ENCODE results near the gene BAMBI.
A peak's percentile ranks its signal among the peaks of the same experiment; 100 is the strongest.

Gene BAMBI

DNA sequence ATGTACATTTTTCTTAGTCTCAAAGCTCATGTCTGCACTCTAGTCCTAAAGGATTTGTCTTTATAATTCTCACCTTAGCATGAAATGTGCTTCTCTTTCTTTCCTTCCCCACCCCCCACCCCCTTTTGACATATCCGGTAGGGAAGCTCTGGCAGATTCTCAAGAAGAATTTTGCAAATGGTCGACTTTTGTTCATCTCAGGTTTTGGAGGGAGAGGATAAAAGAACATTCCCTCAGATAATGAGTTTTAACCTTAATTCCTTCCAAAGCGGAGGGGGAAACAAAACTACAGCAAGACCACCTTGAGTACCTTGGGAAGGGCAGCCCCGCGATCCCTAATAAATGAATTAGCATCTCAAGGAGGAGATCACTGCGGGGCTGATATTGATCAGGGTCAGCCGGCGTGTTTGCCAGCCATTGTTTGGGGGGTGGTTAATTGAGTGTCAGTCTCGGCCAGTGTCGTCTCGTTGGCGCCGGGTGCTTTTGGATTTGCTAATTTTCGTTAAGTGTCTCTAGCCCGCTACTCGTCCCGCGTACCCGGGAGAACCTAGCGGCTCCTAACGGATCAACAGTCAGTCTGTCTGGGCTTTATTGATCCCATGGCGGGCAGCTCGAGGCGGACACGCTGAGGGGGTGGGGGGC is 874 bp upstream of the BAMBI start:
- DNase-seq: no peak

DNA sequence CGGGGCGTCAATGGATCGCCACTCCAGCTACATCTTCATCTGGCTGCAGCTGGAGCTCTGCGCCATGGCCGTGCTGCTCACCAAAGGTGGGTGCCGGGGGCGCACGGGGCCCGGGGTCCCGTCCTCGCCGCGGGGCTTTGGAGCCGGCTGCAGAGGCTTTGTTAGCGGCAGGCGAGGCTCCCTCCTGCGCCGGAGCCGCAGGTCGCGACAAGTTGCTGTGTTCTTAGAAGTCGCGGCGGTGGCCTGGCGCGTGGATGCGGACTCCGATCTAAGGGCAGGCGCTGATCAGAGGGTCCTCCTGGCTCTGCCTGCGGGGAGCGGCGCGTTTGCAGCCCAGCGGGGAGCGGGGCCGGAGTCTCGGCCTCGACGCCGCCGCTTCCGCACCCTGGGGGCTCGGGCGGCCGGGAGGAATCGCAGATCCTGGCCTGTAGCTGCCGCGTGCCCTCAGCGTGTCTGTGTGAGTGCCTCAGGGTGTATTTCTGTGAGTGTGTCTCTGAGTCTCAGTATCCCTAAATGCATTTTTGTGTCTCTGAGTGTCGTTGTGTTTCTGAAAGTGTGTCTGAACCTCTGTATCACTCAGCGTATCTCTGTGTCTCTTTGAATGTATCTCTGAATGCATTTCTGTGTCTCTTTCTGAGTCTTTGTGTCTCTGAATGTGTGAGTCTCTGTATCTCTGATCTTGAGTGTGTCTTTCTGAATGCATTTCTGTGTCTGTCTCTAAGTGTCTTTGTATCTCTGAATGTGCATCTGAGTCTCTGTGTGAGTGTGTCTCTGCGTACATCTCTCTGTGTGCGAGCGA is 766 bp downstream of the BAMBI start:
- DNase-seq: peak; percentile 25

DNA sequence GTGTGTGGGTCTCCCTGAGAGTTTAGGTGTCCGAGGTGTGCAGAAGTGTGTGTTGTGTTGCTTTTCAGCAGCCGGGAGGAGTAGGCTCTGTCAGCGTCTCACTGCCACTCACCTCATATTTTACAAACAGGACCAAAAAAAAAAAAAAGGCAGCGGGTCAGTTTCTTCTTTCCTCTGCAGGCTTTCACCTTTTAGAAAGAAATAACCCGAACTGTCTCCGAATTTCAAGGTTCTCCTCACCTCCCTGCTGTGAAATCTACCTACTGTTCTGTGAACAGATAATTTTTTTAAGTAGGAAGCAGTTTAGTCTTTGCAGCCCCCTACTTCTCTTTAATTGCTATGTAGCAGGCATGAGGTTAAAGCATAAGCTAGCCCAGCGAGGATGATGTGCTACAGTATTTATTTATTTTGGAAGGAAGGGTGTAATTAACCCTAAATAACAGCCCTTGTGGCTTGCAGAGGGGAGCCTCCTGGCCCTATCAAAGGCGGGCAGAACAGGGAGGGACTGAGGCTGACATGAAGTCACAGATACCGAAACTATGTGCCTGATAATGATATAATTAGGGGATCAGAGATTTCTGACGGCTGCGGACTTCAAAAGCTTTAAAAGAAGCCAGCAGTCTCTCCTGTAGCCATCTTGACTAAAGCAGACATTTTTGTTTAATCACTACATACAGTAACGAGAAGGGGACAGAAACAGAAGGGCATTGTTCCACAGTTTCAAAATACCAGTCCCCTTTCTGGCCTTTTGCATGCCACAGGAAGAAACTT is 1.6 kb downstream of the BAMBI start:
- no peak for DNase-seq

DNA sequence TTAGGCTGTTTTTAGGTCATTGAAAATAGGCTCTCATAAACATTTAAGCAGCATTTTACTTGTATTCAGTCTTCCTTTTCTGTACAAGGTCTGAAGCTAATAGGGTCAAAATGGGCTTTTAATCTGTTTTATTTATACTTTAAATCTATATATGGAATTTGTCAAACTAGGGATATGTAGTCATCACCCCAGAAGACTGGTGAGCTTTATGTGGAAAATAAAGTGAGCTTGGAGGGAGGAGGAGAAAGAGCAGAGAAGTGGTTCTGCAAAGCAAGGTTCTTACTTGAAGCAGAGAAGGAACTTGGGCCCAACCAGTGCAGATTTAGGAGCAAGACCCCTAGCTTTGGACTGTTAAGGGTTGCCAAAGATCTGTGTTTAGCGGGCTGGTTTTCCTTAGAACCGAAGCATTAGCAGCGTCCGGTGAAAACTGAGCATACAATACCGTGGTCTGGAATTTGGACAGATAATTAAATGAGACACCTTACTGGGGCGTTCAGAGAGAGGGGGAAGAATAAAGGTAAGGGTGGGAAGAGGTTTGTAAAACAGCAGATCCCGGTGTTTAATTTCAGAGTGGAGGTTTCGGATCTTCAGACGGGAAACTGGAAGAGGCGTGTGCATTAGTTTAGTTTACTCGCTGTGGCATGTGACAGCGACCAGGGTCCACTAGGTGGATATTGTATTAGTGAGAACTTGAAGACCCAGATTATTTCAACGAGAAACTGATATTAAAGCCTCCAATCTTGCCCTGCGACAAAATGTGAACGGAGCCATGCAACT is 2.4 kb downstream of the BAMBI start:
- no peak for DNase-seq

DNA sequence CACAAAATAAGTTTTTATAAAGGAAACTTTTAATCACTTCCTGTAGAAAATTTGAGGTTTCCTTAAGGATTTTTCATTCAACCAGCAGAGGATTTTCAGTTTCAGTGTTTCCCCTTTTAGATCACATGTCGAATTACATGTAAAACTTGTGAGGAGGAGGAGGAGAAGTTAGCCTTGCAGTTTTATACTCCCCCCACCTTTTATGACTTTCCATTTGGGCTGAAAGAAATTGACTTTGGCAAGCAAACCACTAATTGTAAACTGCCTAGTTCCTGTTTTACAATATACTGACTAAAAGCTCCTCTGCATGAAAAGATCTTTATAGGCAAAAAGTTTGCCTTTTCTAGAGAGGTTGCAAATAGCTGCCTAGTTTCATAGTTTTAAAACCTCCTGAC is 3.0 kb downstream of the BAMBI start:
- no peak for DNase-seq

DNA sequence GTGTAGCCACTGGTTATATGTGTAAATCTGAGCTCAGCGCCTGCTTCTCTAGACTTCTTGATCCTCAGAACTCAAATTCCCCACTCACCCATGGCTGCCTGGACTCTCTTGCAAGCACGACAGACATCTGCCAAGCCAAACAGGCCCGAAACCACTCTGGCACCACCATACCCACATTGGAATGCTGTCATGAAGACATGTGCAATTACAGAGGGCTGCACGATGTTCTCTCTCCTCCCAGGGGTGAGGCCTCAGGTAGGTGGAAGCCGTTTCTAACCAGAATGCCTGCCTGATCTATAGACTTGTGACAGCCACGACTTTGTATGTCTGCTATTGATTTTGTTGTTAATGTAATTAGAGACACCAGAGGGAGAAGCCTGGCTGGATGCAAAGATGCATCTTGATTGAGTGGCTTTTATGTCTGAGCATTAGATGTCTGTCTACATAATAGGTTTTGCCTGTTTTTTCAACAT is 4.0 kb downstream of the BAMBI start:
- DNase-seq: no peak

DNA sequence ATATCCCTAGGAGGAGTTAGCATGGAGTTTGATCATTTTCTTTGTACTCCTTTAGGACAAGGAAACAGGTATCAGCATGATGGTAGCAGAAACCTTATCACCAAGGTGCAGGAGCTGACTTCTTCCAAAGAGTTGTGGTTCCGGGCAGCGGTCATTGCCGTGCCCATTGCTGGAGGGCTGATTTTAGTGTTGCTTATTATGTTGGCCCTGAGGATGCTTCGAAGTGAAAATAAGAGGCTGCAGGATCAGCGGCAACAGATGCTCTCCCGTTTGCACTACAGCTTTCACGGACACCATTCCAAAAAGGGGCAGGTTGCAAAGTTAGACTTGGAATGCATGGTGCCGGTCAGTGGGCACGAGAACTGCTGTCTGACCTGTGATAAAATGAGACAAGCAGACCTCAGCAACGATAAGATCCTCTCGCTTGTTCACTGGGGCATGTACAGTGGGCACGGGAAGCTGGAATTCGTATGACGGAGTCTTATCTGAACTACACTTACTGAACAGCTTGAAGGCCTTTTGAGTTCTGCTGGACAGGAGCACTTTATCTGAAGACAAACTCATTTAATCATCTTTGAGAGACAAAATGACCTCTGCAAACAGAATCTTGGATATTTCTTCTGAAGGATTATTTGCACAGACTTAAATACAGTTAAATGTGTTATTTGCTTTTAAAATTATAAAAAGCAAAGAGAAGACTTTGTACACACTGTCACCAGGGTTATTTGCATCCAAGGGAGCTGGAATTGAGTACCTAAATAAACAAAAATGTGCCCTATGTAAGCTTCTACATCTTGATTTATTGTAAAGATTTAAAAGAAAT is 4.8 kb downstream of the BAMBI start:
- no peak for DNase-seq

DNA sequence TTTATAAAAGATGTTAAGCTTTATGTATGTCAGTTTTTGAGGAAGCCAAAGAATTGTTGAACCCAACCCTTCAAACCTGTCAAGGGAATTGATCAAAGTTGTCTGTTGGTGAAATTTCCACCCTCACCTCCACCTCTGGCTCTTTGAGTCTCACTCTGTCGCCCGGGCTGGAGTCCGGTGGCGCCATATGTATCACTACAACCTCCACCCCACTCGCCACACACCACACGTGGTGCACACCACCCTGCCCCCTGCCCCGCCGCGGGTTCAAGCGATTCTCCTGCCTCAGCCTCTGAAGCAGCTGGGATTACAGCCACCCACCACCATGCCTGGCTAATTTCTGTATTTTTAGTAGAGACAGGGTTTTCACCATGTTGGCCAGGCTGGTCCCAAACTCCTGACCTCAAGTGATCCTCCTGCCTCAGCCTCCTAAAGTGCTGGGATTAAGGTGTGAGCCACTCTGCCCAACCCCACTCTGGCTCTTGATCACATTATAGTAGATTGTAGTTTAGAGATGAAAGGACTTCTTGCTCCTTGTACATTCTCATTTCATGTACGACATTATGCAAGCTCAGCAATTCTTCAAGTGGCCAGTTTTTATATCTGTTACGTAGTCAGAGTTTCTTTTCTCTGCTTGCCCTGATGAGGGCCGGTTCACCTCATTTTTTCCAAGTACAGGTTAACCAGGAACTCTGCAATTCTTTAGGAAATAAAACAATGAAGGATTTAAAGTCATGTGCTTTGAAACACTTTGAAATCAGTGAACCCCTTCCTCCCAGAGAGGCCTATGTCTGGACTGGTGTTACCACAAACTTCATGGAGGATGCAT is 7.0 kb downstream of the BAMBI start:
- DNase-seq: no peak

DNA sequence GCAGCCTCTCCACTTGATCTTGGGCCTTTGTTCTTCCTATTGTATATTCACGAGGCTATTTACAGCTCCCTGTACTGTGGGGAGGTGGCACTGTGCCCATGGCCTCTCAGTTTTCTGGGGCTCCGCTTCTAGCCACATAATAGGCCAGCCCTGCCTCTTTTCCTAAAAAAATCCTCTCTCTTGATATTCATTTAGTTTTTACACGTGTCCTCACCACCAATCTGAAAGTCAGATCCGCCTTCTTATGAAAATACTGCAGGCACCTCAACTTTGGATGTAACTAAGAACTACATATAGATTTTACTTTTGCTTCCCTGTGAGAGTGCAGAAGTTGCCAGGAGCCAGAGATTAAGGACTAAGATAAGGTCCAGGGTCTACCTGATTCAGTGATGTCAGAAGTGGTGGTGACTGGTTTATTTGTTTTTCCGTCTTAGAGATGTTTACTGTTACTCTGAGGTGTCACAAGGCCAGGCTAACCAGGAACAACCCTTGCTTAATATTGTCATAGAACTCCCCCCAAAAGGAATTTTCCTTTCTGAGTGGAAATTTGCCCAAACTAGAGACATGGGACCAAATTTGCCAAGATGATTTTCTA is 7.8 kb downstream of the BAMBI start:
- no peak for DNase-seq

DNA sequence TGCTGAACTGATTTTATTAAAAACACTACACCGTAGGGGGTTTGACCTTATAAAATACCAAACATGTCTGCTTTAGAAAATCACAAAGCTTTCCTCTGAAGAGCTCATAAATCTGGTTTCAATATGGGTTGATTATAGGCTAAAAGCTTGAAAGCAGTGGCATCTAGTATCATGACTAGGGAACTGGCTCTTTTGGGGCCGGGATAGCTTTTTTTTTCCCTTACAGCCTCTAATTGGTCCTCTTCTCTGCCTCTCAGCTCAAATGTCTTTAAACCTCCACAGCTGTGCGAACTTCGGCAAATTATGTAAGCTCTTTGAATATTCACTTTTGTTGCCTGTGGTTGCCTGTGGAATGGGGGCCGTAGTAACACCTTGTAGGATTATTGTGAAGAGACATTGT is 8.4 kb downstream of the BAMBI start:
- no peak for DNase-seq

DNA sequence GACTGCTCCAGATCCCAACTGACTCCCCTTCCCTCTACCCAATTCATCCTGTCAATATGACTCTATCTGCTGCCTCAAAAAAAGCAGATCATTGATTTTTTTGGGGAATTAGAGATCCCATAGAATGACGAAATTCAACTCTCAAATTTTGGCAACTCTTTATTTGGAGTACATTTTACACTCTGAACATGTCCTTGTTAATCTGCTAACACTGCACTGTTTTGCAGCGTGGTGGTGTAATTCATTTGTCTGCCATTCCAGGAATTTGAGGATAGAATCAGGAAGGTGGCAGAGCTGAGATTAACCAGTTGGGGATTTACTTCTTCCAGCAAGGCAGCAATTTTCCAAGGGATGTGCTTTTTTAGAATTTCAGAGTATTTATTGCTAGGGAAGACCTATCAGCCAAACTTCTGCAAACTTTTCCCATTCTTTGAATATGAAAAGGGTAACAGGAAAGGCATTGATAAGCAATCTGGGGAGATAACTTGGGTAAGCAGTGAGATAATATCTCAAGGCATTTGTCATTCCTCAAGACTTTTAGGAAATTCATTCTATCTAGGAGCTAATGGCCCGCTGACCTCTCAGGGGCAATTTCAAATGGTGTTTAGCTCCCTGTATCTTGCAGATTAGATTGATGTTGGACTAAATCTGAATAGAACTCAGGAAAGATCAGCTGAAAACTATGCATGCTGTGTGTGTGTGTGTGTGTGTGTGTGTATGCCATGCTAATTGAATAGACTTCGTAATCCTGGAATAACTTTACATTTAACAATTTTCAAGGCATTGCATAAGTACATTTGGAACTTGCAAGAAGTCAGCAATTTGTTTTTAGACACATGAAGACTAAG is 9.7 kb downstream of the BAMBI start:
- DNase-seq: no peak

DNA sequence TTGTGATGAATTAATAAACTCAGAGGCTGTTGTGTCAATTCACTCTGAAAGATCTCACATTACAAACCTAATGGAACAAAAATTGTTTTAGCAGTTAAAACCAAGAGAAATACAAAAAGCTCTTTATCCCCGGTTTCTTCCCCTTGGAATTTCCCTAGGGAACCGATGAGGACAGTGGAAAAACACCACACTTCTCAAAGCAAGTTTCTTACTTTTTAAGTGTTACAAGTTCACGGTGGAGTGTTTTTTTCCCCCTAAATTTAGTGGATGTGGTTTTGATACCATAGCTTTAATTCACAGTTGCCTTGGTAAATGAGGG is 10.3 kb downstream of the BAMBI start:
- no peak for DNase-seq

DNA sequence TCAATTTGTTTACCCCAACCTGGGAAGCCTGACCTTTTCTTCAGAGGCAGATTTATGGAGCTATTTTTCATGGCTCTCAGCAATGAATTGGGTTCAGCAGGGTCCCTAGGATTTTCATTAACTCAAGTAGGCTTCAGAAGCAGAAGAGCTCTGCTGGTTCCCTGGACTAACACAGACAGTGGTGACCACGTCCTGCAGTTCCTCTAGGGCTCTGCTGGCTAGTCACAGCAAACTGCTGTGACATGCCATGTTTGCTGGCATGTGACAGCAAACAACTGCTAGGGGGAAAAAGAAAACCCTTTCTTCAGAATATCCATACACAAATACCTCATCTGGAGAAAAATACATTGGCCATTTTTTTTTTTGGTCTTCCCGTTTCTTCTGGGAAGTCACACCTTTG is 13.2 kb downstream of the BAMBI start:
- DNase-seq: no peak

DNA sequence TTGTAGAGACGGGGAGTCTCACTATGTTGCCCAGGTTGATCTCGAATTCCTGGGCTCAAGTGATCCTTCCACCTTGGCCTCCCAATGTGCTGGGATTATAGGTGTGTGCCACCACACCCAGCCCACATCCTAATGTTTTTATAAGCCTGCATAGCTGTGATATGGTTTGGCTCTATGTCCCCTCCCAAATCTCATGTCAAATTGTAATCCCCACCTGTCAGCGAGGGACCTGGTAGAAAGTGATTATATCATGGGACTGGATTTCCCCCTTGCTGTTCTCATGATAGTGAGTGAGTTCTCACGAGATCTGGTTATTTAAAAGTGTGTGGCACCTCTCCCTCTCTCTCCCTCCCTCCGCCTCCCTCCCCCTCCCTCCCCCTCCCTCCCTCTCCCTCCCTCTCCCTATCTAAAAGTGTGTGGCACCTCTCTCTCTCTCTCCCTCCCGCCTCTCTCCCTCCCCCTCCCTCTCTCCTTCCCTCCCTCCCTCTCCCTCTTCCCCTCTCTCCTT is 13.9 kb downstream of the BAMBI start:
- DNase-seq: no peak

DNA sequence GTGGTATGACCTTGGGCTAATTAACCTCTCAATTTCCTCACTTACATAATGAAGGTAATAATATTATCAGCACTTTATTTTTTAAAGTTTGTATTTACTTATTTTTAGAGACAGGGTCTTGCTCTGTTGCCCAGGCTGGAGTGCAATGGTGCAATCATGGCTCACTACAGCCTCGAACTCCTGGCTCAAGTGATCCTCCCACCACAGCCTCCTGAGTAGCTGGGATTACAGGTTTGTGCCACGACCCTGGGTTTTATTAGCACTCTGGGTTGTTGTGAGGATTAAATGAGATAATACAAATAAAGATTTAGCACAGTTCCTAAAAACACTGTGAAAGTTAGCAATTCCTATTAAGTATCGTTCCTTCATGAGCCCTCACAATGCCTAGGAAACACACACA is 14.7 kb downstream of the BAMBI start:
- no peak for DNase-seq

DNA sequence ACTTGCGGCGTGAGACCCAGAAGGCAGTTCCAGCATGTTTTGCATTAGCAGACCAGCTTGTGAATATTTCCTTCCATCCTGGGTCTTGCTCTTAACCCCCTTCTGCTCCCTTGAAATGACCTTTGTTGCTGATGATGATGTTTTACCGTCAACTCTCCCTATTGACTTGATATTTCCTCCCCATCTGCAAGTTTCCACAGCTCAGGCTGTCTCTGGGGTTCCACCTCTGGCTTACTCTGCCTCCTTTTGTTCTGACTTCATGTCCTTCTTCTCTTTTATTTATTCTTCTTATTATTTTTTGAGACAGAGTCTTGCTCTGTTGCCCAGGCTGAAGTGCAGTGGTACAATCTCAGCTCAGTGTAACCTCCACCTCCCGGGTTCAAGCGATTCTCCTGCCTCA is 17.2 kb downstream of the BAMBI start:
- DNase-seq: no peak

DNA sequence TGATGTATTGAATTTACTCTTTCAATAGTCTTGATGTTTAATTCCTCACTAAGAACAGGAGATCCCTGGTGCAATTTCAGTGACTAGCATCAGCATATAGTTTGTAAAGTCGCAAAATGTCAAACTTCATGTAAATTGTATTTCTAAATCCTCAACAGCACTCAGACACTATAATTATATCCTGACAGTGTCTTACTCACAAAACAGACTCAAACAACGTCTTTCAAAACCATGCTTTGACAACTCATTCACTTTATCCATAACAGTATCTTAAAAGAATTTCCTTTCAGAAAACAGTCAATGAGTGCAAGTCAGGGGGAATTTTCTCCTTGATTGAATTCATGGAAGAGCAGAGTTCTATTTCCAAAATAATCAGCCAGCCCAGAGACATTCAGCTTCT is 20.8 kb downstream of the BAMBI start:
- DNase-seq: no peak

DNA sequence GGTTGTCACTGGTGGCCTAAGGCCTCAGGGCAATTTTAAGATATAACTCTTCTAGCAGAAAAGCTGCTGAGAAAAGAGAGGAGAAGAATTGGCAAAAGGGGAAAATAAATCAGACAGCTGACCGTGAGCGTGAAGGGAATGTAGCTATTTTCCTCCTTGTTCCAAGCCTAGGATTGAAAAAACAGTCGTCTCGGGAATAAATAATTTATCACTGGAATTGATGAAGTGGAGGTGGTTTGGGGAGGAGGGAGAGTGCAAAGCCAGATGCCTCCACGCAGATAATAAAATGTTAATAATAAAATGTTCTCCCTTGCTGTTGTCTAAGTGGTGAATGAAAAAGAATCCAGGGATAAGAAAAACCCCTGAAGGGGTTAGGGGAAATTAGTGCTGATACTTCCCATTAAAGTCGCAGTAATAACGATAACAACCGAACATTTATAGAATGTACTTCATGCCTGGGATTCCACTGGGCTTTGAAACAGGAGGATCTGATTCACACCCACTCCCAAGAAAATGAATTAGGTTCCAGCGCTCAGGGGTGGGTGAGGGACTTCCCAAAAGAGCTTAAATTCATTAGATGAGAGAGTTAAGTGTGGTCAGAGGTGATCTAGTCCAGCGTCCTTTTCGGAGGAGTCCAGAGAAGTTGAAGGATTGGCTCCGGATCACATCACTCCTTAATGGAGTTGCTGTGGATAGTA is 27.3 kb downstream of the BAMBI start:
- DNase-seq: no peak

DNA sequence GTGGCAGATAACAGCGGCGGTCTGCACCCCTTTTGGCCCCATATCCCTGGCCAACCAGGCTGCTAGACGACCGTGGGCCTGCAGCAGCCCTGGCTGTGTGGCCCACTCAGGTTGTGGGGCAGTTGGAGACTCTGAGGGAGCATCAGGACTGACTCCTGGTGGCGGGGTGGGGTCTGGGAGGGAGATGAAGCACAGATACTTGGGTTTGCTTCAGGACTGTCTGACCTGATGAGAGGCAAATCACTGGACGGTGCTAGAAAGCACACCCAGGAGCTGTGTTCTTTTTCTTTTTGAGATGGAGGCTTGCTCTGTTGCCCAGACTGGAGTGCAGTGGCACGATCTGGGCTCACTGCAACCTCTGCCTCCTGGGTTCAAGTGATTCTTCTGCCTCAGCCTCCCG is 28.2 kb downstream of the BAMBI start:
- no peak for DNase-seq
